Ovary (tissue), 3 donors: ENCODE measurements around the gene CFAP61.

ENCODE experiments used
- CTCF ChIP-seq, 3 donors: fragments of 450-650 bp in 2 of 3; fragments of 200-600 bp in 1 of 3; IDR thresholded peaks; one replicate each; pipeline versions ENCODE4 v1.5.1 to v1.8.0; 2016 to 2022; ENCODE audit warnings: antibody characterized with exemption in 3 of 3, mild to moderate bottlenecking in 1 of 3
- EP300 ChIP-seq: sonication (generic); formaldehyde crosslinking; IDR thresholded peaks from one replicate; pipeline ENCODE4 v1.6.1; 2017; ENCODE audit warnings: antibody characterized with exemption
- POLR2A ChIP-seq: fragments of 450-650 bp; IDR thresholded peaks from one replicate; pipeline ENCODE4 v1.6.1; 2017; ENCODE audit warnings: antibody characterized with exemption, mild to moderate bottlenecking, moderate library complexity
- donor health status: DM: no; HTN: no; CAD: no.

- TF ChIP-seq CTCF (IDR thresholded peaks at IDR 0.05) = no peak
- TF ChIP-seq POLR2A = no peak
- no peak for TF ChIP-seq EP300
Measured at GRCh38 chr20:20096421-20096820, 44.1 kb downstream of the CFAP61 start.
